GM19239 (cell line): ENCODE results near the gene PXN.

ENCODE experiments used
- DNase-seq: peaks from one replicate; pipeline ENCODE4 v3.0.0; 2011; ENCODE audit warnings: low spot score; ENCODE audit not compliant: insufficient read length
- FAIRE-seq: peaks from 2 replicates; lab custom pipeline; 2011; peaks lifted over from hg19 to GRCh38; lab: Jason Lieb, UNC

PXN gene

DNA sequence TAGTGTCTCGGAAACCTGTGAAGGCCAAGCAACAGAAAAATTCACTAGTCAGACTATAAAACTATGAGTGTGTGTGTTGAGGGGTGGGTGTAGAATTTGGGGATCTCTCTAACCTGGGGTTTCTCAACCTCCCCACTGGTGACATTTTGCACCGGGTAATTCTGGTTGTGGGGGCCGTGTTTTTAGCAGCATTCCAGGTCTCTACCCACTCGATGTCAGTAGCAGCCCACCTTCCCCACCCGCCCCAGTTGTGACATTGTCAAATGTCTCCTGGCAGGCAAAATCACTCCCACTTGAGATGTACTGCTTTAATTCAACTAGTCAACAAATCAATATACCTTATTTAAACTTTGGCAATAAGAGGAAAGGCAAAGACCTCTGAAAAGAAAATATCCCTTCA, 75.1 kb downstream of the PXN start:
- no peak for DNase-seq
- no peak for FAIRE-seq

- FAIRE-seq = no peak
- no peak for DNase-seq
Measured at GRCh38 chr12:120186654-120187053, 78.9 kb downstream of the PXN start.

DNA sequence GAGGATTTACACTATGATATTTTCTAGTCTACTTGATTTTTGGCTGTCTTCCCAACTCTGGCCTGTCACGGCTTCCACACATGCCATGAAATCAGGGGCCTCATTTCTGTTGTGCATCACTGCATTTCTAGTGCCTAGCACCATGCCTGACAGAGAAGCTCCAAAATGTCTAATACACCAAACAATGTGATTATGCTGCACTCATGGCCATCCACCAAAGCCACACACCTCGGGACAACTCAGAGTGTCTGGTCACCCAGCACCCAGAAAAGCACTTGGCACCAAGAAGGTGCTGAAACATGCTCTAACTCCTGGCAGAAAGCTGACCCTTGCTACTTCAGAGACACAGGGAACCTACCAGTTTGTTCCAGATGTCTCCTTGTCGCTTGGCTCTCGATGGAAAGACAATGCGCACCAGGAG, 82.3 kb downstream of the PXN start:
- no peak for FAIRE-seq
- no peak for DNase-seq

DNA sequence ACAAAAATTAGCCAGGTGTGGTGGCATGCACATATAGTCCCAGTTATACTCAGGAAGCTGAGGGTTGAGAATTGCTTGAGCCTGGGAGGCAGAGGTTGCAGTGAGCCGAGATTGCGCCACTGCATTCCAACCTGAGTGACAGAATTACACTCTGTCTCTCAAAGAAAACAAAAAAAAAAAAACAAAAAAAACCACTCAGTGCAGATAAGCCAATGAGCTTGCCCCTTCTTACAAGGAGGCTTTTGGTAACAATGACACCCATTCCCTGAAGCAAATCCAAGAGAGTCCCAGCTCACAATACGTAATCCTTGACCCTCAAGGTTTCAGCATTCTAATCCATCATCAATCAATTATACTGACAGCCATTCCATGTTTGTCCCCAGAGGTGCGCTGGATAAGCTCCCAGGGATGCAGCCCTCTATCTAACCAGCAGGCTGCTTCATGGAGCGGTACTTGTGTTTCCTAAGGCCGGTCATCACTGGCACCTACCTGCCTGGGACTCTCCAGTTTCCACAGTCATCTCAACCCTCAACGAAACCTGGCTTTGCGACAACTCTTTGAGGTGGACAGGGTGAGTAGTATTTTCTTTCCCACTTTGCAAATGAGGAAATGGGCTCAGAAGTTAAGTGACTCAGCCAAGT, 83.4 kb downstream of the PXN start:
- FAIRE-seq = no peak
- DNase-seq = no peak

DNA sequence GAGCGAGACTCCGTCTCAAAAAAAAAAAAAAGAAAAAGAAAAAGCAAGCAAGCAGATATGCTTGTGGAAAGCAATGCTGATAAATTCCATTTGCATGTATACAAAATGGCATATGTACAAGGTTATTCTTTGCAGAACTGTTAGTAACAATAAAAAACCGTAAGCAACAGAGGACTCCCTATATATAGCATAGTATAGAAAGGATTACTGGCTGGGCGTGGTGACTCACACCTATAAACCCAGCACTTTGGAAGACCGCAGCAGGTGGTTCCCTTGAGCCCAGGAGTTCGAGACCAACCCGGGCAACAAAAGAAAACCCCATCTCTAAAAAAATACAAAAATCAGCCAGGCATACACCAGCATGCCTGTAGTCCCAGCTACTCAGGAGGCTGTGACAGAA, 84.6 kb downstream of the PXN start:
- no peak for DNase-seq
- FAIRE-seq = no peak

DNA sequence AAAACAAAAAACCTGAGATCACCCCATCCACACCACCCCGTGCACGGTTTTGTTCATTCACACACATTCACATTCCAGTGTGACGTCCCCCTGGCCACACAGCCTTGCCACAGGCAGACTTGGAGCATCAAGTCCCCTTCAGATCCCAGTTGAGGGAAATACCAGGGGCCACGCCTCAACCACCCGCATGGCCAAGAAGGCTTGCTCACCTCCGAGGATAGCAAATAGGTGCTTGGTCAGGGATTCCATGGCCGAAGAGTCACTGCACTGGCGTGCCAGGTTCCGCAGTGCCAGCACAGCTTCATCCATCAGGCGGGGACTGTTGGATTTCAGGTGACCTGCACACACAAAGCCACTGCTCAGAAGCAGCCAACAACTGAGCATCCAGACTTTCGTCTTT, 90.0 kb downstream of the PXN start:
- FAIRE-seq = no peak
- DNase-seq = no peak

GRCh38 chr12:120175062-120175461, 90.5 kb downstream of the PXN start:
- no peak for DNase-seq
- no peak for FAIRE-seq

GRCh38 chr12:120172053-120172452, 93.5 kb downstream of the PXN start:
- FAIRE-seq (no peak), DNase-seq (no peak)

DNA sequence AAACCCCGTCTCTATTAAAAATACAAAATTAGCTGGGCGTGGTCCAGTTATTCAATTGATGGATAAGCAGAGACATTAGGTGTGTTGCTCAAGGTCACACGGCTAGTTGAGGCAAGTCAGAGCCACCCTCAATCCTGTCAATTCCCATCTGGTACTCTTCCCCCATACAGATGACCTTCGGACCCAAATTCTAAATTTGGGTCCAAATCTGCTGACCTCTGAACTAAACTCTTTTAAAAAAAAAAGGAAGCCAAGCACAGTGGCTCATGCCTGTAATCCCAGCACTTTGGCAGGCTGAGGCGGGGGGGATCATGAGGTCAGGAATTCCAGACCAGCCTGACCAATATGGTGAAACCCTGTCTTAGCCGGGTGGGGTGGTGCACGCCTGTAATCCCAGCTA, 94.9 kb downstream of the PXN start:
- no peak for FAIRE-seq
- DNase-seq = no peak

- DNase-seq = no peak
- FAIRE-seq = no peak
Measured at GRCh38 chr12:120169946-120170345, 95.6 kb downstream of the PXN start.

DNA sequence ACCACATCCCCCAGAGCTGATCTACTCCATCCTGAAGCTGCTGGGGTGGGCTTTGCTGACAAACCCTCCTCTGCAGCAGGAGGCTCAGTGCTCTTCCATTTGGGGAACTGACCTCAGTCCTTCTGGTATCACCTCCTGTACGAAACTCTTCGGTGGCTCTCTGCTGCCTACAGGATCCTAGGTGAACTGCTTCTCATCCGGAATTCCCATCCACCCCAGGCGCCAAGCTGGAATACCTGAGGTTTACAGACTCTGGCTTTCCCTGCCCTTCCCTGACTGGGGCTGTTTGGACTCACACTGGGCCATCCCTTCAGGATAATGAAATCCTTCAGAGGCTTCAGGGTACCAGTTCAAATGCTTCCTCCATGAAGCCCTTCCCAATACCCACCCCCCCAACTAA, 97.2 kb downstream of the PXN start:
- DNase-seq (no peak), FAIRE-seq (no peak)

- DNase-seq (no peak), FAIRE-seq (peak; percentile 40)
Measured at GRCh38 chr12:120167529-120168095, 97.9 kb downstream of the PXN start.

- FAIRE-seq (no peak), DNase-seq (no peak)
Measured at GRCh38 chr12:120164293-120164692, 101.2 kb downstream of the PXN start.

DNA sequence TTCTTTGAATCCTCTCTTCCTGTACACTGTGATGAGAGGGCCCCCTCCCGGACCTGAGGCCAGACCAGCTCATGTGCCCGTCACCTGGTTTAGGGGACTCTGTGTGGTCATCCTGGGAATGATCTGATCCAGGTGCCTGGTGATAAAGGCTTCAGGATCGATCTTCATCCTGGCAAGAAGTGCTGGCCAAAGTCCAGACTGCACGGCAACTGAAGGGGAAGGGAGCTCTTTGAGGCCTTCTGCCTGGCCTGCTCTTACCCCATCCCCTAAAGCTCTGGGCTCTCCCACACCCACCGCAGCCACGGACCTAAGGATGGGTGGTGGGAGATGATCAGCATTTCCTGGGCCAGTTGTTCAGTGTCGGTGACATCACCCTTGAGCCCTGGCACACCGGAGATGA, 102.8 kb downstream of the PXN start:
- no peak for FAIRE-seq
- DNase-seq = no peak

DNA sequence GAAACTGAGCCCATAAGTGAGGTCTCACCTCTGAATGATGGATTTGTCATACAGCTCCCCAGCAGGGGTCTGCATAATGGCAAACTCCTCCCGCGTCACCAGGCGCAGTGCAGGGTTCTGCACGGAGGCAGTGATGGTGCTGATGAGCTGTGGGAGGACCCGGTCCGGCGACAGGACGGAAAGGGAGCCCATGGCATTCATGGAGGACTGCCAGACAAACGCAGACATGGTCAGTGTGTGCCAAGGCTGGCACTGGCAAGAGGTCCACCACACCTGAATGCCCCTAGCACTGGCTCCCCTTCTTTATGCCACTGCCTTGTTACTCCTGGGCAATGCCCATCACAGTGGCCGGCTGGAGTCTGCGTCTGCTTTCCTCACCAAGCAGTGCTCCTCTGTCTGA, 103.7 kb downstream of the PXN start:
- DNase-seq (no peak), FAIRE-seq (no peak)
